GM21619 (cell line): ENCODE measurements around the gene RBP4.
"Not testable (repeated sequence)": the region's sequence is repeated elsewhere in the genome, so short reads cannot be mapped to it uniquely, and the experiment has no call there.

Experiments used
- ATAC-seq: cut with Tn5 transposase; IDR thresholded peaks from one replicate; pipeline ENCODE4 v1.9.1; 2021; ENCODE audit not compliant: unreplicated experiment

RBP4 gene

DNA sequence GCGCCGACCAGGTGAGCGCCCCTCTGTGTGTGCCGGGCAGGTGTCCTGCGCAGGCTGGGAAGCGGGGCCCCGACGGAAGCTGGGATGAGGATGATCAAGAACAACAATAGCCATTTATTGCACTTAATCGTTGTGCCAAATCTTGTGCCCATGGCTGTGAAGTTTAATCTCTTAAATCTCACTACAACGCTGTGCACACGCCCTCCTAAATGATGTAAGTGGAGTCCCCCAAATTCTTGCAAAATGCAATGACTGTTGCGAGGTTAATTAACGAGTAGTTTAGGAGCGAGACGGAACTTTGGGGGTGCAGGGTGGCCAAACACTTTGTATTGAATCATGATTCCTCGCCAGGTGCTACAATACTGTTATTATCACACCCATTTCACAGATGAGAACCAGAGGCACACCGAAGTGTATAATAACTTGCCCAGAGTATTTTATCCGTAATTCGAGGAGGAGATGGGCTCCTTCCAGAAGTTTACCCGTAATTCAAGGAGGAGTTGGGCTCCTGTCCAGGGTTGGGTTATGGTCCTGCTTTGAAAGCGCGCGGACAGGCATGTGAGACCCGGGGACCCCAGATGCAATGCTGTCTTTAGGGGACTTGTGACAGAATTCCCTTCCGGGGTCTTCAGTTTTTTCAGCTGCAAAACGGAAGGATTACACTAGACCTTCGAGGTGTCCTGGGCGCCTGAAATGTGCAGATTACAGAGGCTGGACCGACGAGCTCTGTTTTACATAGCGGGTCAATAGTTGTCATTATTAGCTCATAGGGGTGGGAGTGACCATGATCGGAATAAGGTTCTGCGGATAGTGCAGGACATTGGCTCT lies 33.5 kb downstream of the RBP4 start:
- no peak for ATAC-seq

DNA sequence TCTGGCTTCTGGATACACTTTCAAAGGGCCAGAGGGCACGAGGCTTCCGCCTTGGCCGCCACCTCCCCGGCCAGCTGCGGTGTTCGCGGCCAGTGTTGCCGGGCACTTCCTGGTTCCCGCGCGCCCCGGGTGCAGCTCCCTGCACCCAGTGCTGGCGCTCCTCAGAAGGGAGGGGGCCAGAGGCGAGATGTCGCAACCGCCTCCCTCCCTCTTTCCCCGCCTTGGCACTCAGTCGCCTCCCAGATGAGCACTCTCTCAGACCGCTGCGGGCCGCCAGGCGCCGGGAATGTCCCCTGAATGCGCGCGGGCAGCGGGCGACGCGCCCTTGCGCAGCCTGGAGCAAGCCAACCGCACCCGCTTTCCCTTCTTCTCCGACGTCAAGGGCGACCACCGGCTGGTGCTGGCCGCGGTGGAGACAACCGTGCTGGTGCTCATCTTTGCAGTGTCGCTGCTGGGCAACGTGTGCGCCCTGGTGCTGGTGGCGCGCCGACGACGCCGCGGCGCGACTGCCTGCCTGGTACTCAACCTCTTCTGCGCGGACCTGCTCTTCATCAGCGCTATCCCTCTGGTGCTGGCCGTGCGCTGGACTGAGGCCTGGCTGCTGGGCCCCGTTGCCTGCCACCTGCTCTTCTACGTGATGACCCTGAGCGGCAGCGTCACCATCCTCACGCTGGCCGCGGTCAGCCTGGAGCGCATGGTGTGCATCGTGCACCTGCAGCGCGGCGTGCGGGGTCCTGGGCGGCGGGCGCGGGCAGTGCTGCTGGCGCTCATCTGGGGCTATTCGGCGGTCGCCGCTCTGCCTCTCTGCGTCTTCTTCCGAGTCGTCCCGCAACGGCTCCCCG lies 34.4 kb downstream of the RBP4 start, which contains the start of gene FFAR4:
FFAR4 (plus strand) TSS at position 231 of the 842 bp plus-strand sequence; CDS start at position 287, 56 bp downstream.
- ATAC-seq, result no peak

DNA sequence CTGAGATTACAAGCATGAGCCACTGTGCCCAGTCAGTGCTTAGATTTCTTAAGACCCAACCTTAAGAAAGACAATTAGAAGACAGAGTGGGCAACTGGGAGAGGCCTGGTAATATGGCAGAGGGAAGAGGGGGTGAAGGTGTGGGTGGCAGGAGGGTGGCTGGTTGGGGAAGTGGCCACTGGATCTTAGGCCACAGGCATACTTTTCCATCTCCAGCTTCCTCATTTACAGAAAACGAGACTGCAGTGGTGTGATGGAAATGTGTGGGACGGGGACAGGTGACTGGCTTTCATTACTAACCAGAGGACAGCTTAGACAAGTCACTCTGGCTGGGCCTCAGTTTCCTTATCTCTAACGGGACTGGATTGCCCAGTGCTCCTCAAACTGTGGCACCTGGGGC lies 35.6 kb downstream of the RBP4 start:
- ATAC-seq, result no peak

DNA sequence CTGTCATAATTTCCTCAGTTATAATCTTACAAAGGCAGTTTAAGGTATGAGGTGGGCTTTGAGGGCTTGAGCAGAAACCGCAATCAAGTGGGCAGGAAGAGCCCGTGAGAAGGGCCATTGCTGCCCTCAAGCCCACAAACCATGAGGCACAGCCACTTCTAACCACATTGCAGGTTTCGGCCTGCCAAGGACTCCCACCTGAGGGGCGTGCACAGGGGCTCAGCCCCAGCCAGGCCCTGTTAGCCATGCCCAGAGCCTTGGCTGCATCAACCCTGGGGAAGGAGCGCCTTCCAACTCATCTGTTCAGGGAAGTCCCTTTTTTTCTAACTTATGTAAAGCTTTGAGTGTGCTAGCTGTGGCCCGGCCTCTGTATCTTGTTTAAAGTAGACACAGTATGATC lies 40.5 kb downstream of the RBP4 start:
- no peak for ATAC-seq

DNA sequence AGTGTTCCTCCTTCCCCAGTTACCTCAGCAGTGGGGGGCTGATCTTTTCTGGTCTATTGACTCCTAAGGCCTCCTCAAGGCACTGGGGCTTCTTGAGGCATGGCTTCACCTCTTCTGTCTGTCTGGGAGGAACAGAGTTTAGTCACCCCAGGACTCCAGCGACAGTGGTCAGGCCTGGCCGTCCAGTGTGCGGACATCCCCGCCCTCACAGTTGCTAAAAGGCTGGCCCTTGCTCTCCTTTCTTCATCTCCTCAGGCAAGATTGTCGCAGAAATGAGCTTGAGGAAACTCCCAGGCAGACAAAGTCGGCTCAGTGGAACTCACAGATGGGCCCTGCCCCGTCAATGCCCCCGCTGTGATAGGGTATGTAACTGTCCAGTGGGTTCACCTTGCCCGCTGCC lies 41.5 kb downstream of the RBP4 start:
- ATAC-seq, result no peak

DNA sequence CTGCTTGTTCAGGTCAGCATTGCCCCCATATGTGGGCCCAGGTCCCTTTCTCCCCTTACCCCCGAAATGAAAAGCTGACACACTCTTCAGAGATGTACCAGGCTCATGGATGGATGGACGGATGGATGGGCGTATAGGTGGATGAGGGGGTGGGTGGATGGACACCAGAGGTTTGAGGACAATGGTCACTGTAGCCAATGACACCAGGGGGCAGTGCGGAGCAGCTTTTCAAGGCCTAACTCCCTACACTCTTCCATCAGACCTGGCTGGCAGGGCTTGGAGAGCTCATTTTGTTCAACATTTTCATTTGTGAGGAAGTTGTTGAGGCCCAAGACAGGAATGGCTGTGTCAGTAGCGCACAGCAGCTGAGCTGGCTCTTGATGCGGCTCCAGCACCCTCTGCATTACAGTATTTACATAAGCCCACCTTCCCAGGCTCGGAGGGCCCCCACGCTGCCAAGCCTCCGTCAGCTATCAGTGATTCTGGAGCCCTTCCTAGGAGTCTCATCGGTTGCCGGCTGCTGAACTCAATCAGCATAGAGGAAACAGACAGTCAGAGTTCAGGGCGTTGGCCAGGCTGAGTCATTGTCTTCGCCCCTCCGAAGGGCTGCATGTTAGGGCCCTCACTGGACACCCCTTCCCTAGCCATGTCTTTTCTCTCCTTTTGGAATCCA lies 46.1 kb downstream of the RBP4 start:
- ATAC-seq, result no peak

DNA sequence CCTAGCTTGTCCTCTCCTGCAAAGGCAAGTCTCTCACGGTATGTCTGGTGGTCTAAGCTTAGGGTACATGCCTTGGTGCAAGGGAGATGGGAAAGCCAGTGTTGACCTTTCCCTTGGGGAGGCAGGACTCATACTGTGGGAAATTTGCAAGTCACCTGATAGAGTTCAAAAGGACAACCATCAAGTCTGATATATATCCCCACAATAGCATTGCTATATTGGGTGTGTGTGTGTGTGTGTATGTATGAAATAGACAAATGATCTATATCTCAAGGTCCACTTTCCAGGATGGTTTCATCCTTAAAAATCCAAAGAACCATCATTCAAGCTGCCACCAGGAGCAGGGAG lies 46.7 kb downstream of the RBP4 start:
- ATAC-seq, result no peak

DNA sequence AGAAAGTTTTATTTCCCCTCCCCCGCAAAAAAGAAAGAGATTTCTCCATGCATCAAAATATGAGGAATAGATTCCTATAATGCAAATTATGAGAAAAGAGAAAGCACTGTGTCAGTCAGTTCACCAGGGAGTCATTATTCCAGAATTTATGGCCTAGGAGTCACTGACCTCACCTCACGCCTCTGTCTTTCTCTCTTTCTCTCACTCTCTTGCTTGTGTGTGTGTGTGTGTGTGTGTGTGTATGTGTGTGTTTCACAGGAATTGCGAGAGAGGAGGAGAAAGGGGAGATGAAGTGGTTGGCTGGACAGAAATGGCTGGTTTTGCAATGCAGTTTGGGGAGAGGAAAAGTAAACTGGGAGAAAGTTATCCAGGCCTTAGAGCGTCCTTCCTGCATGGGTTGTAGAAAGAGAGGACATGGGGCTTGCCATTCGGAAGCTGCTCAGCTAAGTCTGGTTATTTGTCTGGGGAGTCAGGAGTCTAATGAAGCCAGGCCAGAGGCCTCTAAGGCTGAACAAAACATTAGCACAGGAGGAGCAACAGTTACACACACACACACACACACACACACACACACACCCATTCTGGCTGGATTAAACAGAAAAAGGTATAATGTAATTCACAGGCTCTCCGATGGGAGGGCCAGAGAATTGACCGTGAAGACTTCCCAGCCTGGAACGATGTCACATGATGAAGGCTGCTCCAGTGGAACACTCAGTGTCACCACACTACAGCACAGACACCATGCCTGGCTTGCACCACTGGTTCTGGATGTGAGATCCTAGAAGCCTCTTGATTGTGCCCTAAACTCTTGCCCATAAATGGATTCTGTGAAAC lies 47.3 kb downstream of the RBP4 start:
- no peak for ATAC-seq

DNA sequence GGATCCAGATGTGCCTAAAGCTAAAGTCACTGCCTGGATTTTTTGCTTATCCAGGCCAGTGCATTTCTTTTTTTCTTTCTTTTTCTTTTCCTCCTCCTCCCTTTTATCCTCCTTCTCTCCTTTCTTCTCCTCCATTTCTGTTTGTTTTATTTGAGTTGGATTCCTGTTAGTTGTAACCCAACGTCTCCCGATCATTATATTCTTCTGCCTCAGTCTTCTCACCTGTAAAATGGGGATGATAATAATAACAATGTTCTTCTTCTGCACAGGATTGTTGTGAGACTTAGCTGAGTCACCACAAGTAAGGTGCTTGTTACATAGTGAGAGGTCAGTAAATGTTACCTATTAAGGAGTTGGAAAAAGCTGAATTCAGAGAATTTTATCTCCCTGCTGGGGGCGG lies 48.3 kb downstream of the RBP4 start:
- no peak for ATAC-seq

DNA sequence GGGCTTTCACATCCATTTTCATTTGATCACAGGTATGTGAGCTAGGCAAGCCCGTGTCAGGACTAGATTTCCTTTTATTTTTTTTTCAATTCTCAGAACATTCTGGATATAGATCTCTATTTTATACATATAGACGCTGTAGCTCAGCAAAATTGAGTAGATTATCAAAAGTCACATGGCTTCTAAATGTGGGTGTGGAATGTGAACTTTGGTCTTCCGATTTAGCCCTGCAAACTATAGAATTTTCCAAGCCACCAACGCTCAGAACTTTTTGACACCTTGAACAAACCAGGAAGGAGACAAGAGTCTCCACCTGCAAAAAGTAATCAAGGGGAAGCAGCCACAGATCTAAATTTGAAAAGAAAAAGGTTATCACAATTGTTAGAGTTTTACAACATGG lies 50.4 kb downstream of the RBP4 start:
- no peak for ATAC-seq

DNA sequence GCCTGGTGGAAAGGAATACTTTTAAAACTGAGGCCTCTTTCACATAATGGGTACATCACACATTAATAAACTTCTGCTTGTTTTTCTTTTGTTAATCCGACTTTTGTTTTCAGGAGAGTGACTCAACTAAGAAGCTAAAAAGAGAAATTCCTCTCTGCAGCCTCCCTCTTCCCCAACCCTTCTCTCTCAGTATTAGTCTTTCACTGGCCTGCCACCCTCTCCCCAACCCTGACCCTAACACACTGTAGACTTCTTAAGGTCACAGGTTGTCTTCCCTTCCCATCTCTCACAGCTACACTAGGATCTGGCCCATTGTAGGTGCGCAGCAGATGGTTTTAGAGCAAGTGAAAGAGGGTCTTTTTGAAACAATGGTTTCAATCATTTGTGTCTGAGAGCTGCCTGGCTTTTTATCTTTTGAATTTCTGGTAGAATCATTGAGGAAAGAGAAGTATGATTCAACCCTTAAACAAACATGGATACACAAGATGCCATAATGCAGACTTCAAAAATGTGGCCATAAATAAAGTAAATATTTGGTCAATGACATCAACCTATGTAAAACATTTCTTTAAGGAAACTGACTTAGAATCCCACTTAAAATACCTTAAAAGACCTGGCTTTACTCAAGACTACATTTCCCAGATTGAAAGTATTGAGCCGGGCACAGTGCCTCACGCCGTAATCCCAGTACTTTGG lies 52.5 kb downstream of the RBP4 start:
- no peak for ATAC-seq

DNA sequence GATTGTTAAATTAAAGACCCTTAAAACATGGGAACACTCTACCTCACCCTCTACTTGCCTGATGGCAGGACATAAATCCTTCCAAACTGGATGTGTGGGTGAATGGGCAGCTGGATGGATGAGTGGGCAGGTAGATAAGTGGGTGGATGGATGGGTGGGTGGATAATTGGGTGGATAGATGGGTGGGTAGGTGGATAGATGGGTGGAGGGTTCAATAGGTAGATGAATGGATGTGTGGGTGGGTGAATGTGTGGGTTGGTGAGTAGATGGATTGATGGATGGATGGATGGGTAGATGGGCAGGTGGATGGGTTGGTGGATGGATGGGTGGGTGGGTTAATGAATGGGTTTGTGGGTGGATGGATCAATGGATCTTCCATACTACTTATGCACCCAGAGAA lies 53.5 kb downstream of the RBP4 start:
- ATAC-seq, result no peak

DNA sequence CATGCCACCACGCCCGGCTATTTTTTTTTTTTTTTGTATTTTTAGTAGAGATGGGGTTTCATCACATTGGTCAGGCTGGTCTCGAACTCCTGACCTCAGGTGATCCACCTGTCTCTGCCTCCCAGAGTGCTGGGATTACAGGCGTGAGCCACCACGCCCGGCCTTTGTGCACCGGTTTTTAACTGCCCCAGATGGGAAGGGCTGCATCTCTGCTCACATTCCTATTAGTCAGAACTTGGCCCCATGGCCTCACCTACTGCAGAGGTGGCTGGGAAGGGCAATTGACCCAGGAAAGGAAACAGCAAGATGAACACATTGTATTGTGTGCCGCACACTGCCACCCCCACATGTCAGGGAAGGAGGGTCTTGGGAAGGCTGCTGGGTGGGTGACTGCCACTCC lies 54.0 kb downstream of the RBP4 start:
- not testable (repeated sequence) for ATAC-seq

DNA sequence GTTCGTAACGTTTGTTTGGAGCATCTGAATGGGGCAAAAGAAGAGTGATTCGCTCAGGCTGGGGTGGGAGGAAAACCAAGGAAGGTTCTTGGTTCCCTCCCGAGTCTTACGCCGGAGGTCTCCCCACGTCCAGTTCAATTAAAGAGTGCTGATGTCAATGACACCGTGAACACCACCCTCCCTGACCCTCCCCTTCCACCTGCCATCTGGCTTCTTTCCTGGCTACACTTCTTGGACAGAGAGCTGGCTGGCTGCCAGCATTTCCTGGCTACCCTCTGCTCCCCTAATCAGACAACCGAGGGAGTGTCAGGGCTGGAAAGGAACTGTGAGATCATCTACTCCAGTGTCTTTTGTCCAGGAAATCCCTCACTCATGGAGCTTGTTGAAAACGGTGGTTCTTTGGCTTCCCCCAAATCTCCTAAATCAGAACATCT lies 58.7 kb downstream of the RBP4 start:
- ATAC-seq, result no peak
